PC-3 (cell line): ENCODE data around the gene LRRC45.

Experiments used
- EZH2phosphoT487 ChIP-seq: fragments of 300-600 bp; sonication (generic); IDR thresholded peaks from 2 replicates; pipeline ENCODE4 v1.6.1; 2018; ENCODE audit warnings: mild to moderate bottlenecking, antibody characterized with exemption, low read length, borderline replicate concordance
- TF ChIP-seq, protein P1 (sequence below): fragments of 300-600 bp; sonication (generic); conservative IDR thresholded peaks from 2 replicates; pipeline ENCODE4 v1.5.1; 2017; ENCODE audit warnings: antibody characterized with exemption, low read depth, mild to moderate bottlenecking, low read length

DNA sequence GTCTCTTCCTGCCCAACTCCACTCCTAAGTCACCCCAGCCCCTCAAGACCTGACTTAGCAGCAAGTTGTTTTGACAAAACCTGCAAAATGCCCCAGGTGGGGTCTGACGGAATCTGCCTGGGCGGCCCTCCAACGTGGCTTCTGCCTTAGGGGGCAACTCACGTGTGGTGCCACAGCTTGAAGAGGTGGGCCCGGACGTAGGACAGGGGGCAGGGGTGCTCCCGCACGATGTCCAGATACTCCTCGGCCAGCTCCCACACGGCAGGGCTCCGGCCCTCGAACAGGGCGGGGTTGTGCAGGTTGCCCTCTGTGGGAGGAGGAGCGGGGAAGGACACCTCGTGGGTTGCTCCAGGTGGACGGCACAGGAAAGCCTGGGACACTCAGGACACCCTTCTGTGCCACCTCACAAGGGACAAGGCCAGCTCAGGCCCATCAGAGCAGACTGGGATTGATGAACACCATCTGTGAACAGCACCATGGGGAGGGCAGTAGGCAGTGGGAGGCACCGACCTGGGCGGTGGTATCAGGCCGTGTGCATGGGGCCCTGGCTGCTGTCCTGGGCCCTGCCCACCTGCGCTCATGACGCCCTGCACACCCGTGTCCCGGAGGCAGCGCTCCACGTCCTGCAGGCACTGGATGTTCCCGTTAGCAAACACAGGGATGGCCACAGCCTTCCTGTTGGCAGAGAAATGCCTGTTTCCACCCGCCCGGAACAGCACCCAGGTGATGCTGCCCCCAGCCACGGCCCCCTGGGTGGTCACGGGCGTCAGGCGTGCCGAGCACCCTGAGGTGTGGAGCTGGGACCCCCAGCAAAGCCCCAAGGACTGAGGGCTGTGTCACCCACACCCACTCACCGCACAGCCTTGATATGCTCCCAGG is 38.2 kb downstream of the LRRC45 start:
- TF ChIP-seq, protein P1, sequence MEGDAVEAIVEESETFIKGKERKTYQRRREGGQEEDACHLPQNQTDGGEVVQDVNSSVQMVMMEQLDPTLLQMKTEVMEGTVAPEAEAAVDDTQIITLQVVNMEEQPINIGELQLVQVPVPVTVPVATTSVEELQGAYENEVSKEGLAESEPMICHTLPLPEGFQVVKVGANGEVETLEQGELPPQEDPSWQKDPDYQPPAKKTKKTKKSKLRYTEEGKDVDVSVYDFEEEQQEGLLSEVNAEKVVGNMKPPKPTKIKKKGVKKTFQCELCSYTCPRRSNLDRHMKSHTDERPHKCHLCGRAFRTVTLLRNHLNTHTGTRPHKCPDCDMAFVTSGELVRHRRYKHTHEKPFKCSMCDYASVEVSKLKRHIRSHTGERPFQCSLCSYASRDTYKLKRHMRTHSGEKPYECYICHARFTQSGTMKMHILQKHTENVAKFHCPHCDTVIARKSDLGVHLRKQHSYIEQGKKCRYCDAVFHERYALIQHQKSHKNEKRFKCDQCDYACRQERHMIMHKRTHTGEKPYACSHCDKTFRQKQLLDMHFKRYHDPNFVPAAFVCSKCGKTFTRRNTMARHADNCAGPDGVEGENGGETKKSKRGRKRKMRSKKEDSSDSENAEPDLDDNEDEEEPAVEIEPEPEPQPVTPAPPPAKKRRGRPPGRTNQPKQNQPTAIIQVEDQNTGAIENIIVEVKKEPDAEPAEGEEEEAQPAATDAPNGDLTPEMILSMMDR = no peak
- TF ChIP-seq EZH2phosphoT487 = no peak
